Heart left ventricle (tissue), 16 donors: Measurements from ENCODE around the gene BTD. TPM values are rescaled to one million over a fixed set of nuclear protein-coding genes. Genes with fewer than 3 reads are reported as not detected.

Source experiments
- ATAC-seq, 4 donors: fragments of 200-7000 bp; cut with Tn5 transposase; one replicate each; pipeline ENCODE4 v1.9.1; 2020 to 2022; ENCODE audit warnings: moderate library complexity in 4 of 4, mild to moderate bottlenecking in 3 of 4, moderate number of reproducible peaks in 1 of 4
- DNase-seq, 5 donors: peaks; one replicate each; pipeline ENCODE4 v3.0.0-alpha.2; 2020
- H3K27ac ChIP-seq, 12 donors: fragments of 200-600 bp; sonication (generic) in 4 of 12; one replicate each; pipeline versions ENCODE4 v1.5.0 to v1.8.0; 2016 to 2022; ENCODE audit warnings: mild to moderate bottlenecking in 2 of 12
- H3K27me3 ChIP-seq, 9 donors: fragments of 200-600 bp; sonication (generic) in 2 of 9; one replicate each; pipeline versions ENCODE4 v1.5.1 to v1.8.0; 2016 to 2022; ENCODE audit warnings: mild to moderate bottlenecking in 3 of 9
- H3K36me3 ChIP-seq, 9 donors: fragments of 200-600 bp; sonication (generic) in 2 of 9; one replicate each; pipeline versions ENCODE4 v1.5.0 to v1.8.0; 2018 to 2022; ENCODE audit warnings: mild to moderate bottlenecking in 2 of 9
- H3K4me1 ChIP-seq, 12 donors: fragments of 200-600 bp; sonication (generic) in 4 of 12; one replicate each; pipeline versions ENCODE4 v1.5.0 to v1.8.0; 2016 to 2022; ENCODE audit warnings: mild to moderate bottlenecking in 3 of 12
- H3K4me3 ChIP-seq, 12 donors: fragments of 200-600 bp; sonication (generic) in 4 of 12; one replicate each; pipeline versions ENCODE4 v1.5.0 to v1.8.0; 2017 to 2022; ENCODE audit warnings: mild to moderate bottlenecking in 9 of 12, moderate library complexity in 4 of 12
- H3K9me3 ChIP-seq, 12 donors: fragments of 200-600 bp; sonication (generic) in 4 of 12; one replicate each; pipeline versions ENCODE4 v1.5.0 to v1.8.0; 2016 to 2022; ENCODE audit warnings: mild to moderate bottlenecking in 1 of 12
- CTCF ChIP-seq, 12 donors: fragments of 200-600 bp; sonication (generic) in 4 of 12; IDR thresholded peaks; one replicate each; pipeline versions ENCODE4 v1.5.0 to v1.8.0; 2018 to 2022; ENCODE audit warnings: antibody characterized with exemption in 12 of 12, mild to moderate bottlenecking in 5 of 12
- POLR2A ChIP-seq, 2 donors: fragments of 450-650 bp; IDR thresholded peaks; one replicate each; pipeline ENCODE4 v1.6.1; 2017; ENCODE audit warnings: antibody characterized with exemption in 2 of 2, mild to moderate bottlenecking in 2 of 2, moderate library complexity in 2 of 2
- WGBS, 4 donors: extraction: QIAGEN DNeasy Blood & Tissue Kit in 2 of 4; methylation state at CpG; one replicate each; pipeline versions ENCODE4 v1.1.5 to v1.1.7; 2013 to 2018; 5-methylcytosine and 5-hydroxymethylcytosine counted together
- intact Hi-C, 10 donors: fragments of 100-400 bp; cut with DNase I; formaldehyde crosslinking; loops; one replicate each; pipeline versions ENCODE4 v1.11.1 to v1.14.2; 2022
- polyA plus RNA-seq, 2 donors: library from polyadenylated mRNA; stranded (reverse); fragments of 200-250 nt; gene quantifications; one replicate each; pipeline ENCODE4 v1.2.3, GENCODE V29; 2013
- total RNA-seq, 9 donors: library from RNA; depleted of rRNA in 2 of 9; stranded (reverse); fragments of >200 nt in 2 of 9; fragmentation: NEBNext Ultra II Directional in 3 of 9; extraction: Animal tissue kit (Norgen Biotek cat#: 25700) in 3 of 9; gene quantifications; one replicate each; pipeline versions ENCODE4 v1.1.0 to v1.2.4, GENCODE V29; 2016 to 2023
- donor health status: ischemic (EF 13 %, LVEDD 7.1; RV severe dilation, severe dysfunction).
- donor health status: healthy with polysubstance abuse.
- donor health status: DM: no; HTN: yes; CAD: no.
- donor health status: DM: no; HTN: no; CAD: no.
- donor health status: ischemic (EF 25% LVEDD 6.9; RV normal size, moderate dysfunction).
- donor health status: ischemic (EF 25% LVEDD 5.7; RV mildly dilated, moderate dysfunction).
- donor health status: healthy.
- donor health status: DM: yes; HTN: yes; CAD: no.
- donor health status: ischemic (EF 35%, LVEDD 5.7; RV mildly dilated, moderate dysfunction).
- donor health status: nonischemic (EF 11% LVEDD 7.7; RV severe dilation, severe dysfunction).
- donor health status: DM: yes; HTN: yes; CAD: no.
- donor health status: PGD.
- donor health status: ischemic (EF 29% LVEDD 5.4; RV normal size, mild dysfunction).
- donor health status: nonischemic (EF 23%, LVEDD 6.1; RV moderate dilation, normal function).

BTD gene
- total and polyA plus RNA-seq, 11 donors = 4.2 to 16.4 (median 11.7) TPM

- TF ChIP-seq CTCF (IDR thresholded peaks at IDR 0.05) (no peak), POLR2A (IDR thresholded peaks at IDR 0.05) (no peak)
- no peaks in the 10 kb centered on the region for H3K36me3 ChIP-seq
- 55 to 76% (median 61%) methylated on average over 14 of the region's 14 CpGs for WGBS, 4 donors
- peak; percentile 30 to 81 (median 76) for ATAC-seq
- intact Hi-C loops = loop anchor here in 5 of 10 donors (10.0 kb wide), 2 partner anchors 539 to 609 kb away; partner anchors contain the start of gene GALNT15 (in 1 of the 5)
- peak overlapping the region in 11 of 12 donors; percentile 3 to 85 (median 60) for H3K27ac ChIP-seq
- H3K4me1 ChIP-seq = peaks cover 0 to 49% (median 22%) of the 10 kb centered on the region in 12 donors
- H3K4me3 ChIP-seq = peak overlapping the region in 3 of 12 donors; percentile 4 to 15 (median 8)
- no peaks in the 10 kb centered on the region for H3K9me3 ChIP-seq
- DNase-seq = peak in 3 of 5 donors; percentile 28 to 62 (median 38)
- no peaks in the 10 kb centered on the region for H3K27me3 ChIP-seq
These were observed 34.6 kb downstream of the BTD start for GRCh38 chr3:15636028-15636709.

DNA sequence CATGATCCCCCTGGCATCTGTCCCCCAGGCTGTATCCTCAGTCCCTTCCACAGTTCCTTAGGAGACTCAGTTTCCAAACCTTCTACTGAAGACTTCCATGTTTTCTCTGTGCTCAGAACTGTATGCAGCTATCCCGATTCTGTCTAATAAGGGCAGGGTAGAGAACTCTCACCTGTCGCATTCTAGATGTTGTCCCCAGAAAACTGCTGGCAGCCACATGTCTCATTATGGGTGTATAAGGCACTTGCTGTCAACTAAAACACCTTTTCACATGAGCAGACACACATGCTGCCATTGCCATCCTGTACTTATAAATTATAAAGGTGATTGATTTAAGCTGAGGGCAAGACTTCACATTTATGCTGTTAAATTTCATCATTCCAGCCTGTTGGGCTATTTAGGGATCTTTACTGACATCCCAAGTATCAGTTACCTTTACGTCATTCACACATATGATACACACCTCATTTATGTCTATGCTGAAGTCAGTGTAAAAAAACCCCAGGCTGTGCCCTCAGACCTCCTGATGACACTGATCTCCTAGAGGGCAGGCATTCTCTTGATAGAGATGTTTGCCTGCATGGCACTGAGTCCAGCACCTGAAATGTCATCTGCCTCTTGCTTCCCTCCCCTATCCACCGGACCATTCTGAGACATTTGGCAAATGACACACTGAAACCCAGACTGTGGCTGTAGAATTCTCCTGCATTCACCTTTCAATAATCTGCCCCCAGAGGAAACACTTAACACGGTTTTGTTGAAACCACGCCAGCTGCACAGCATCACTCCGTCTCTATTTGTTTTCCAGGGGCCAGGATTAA, 35.8 kb downstream of the BTD start:
- 73 to 76% (median 75%) methylated on average over 7 of the region's 7 CpGs for WGBS, 4 donors
- H3K27ac ChIP-seq = peak overlapping the region in 10 of 12 donors; percentile 37 to 85 (median 66)
- peaks cover 0 to 4% (median 0%) of the 10 kb centered on the region in 9 donors for H3K36me3 ChIP-seq
- intact Hi-C loops = loop anchor here in 5 of 10 donors (10.0 kb wide), 2 partner anchors 537 to 607 kb away; partner anchors contain the start of gene GALNT15 (in 1 of the 5)
- DNase-seq (no peak), ATAC-seq (no peak)
- H3K9me3 ChIP-seq = no peaks in the 10 kb centered on the region
- no peaks in the 10 kb centered on the region for H3K27me3 ChIP-seq
- H3K4me3 ChIP-seq = no peak overlapping the region
- TF ChIP-seq CTCF (IDR thresholded peaks at IDR 0.05) (no peak), POLR2A (IDR thresholded peaks at IDR 0.05) (no peak)
- peaks cover 0 to 46% (median 20%) of the 10 kb centered on the region in 12 donors for H3K4me1 ChIP-seq

GRCh38 chr3:15638193-15638890, 36.8 kb downstream of the BTD start:
- Histone ChIP-seq H3K27me3 (no peaks in the 10 kb centered on the region), H3K4me3 (no peak overlapping the region), H3K4me1 (peaks cover 0 to 45% (median 20%) of the 10 kb centered on the region in 12 donors), H3K27ac (peak overlapping the region in 1 of 12 donors; percentile 85), H3K36me3 (peaks cover 0 to 11% (median 0%) of the 10 kb centered on the region in 9 donors), H3K9me3 (no peaks in the 10 kb centered on the region)
- ATAC-seq (no peak), DNase-seq (no peak)
- TF ChIP-seq CTCF (IDR thresholded peaks at IDR 0.05) (no peak), POLR2A (IDR thresholded peaks at IDR 0.05) (no peak)
- 90 to 93% (median 91%) methylated on average over 6 of the region's 6 CpGs for WGBS, 4 donors
- intact Hi-C loops = loop anchor here in 5 of 10 donors (10.0 kb wide), 2 partner anchors 536 to 606 kb away; partner anchors contain the start of gene GALNT15 (in 1 of the 5)
